Measurements from ENCODE around the gene CASZ1.

Gene CASZ1

GRCh38 chr1:10795276-10796021, 997 bp downstream of the CASZ1 start:
- no peak for DNase-seq (ENCODE audit: extremely low read depth in 1 of 2, low read depth in 1 of 2)

GRCh38 chr1:10794724-10795275, 1.6 kb downstream of the CASZ1 start:
- DNase-seq (ENCODE audit: extremely low read depth in 1 of 2, low read depth in 1 of 2), result no peak

- no peak for DNase-seq (ENCODE audit: extremely low read depth in 1 of 2, low read depth in 1 of 2)
These were observed 3.3 kb downstream of the CASZ1 start for GRCh38 chr1:10793129-10793651.

GRCh38 chr1:10791105-10791951, 5.1 kb downstream of the CASZ1 start:
- no peak for DNase-seq (ENCODE audit: extremely low read depth in 1 of 2, low read depth in 1 of 2)

GRCh38 chr1:10789803-10790702, 6.4 kb downstream of the CASZ1 start:
- DNase-seq (ENCODE audit: extremely low read depth in 1 of 2, low read depth in 1 of 2), result no peak

GRCh38 chr1:10789047-10789791, 7.2 kb downstream of the CASZ1 start:
- DNase-seq (ENCODE audit: extremely low read depth in 1 of 2, low read depth in 1 of 2), result no peak

GRCh38 chr1:10788592-10789006, 7.8 kb downstream of the CASZ1 start:
- DNase-seq (ENCODE audit: extremely low read depth in 1 of 2, low read depth in 1 of 2), result no peak

GRCh38 chr1:10787286-10787685, 9.2 kb downstream of the CASZ1 start:
- DNase-seq (ENCODE audit: extremely low read depth in 1 of 2, low read depth in 1 of 2), result no peak

- no peak for DNase-seq (ENCODE audit: extremely low read depth in 1 of 2, low read depth in 1 of 2)
These were observed 10.5 kb downstream of the CASZ1 start for GRCh38 chr1:10785728-10786638.

GRCh38 chr1:10784998-10785727, 11.3 kb downstream of the CASZ1 start:
- DNase-seq (ENCODE audit: extremely low read depth in 1 of 2, low read depth in 1 of 2), result no peak

GRCh38 chr1:10782491-10783244, 13.8 kb downstream of the CASZ1 start:
- no peak for DNase-seq (ENCODE audit: extremely low read depth in 1 of 2, low read depth in 1 of 2)

- no peak for DNase-seq (ENCODE audit: extremely low read depth in 1 of 2, low read depth in 1 of 2)
These were observed 15.3 kb downstream of the CASZ1 start for GRCh38 chr1:10781137-10781536.

GRCh38 chr1:10779841-10780240, 16.6 kb downstream of the CASZ1 start:
- no peak for DNase-seq (ENCODE audit: extremely low read depth in 1 of 2, low read depth in 1 of 2)

GRCh38 chr1:10779201-10779600, 17.2 kb downstream of the CASZ1 start:
- no peak for DNase-seq (ENCODE audit: extremely low read depth in 1 of 2, low read depth in 1 of 2)

GRCh38 chr1:10778640-10779039, 17.8 kb downstream of the CASZ1 start:
- DNase-seq (ENCODE audit: extremely low read depth in 1 of 2, low read depth in 1 of 2), result no peak

GRCh38 chr1:10777749-10778574, 18.5 kb downstream of the CASZ1 start:
- no peak for DNase-seq (ENCODE audit: extremely low read depth in 1 of 2, low read depth in 1 of 2)
